ENCODE results near the gene ALOXE3. TPM values are rescaled to one million over a fixed set of nuclear protein-coding genes. Genes with fewer than 3 reads are reported as not detected.

ALOXE3 gene
- total RNA-seq, 4 donors from 2014 or later: not detected

- DNase-seq (ENCODE audit: extremely low spot score): no peak
- H3K27ac ChIP-seq (replicated peaks in 1 of 4): no peak overlapping the region
- intact Hi-C loops (cut with DNase I): loop anchor here (5.0 kb wide), 1 partner anchor 35 kb away; the partner anchor contains the start of gene ALOXE3
- H3K4me1 ChIP-seq: peaks cover 12 to 20% (median 17%) of the 10 kb centered on the region in 4 donors
- TF ChIP-seq, protein P1, sequence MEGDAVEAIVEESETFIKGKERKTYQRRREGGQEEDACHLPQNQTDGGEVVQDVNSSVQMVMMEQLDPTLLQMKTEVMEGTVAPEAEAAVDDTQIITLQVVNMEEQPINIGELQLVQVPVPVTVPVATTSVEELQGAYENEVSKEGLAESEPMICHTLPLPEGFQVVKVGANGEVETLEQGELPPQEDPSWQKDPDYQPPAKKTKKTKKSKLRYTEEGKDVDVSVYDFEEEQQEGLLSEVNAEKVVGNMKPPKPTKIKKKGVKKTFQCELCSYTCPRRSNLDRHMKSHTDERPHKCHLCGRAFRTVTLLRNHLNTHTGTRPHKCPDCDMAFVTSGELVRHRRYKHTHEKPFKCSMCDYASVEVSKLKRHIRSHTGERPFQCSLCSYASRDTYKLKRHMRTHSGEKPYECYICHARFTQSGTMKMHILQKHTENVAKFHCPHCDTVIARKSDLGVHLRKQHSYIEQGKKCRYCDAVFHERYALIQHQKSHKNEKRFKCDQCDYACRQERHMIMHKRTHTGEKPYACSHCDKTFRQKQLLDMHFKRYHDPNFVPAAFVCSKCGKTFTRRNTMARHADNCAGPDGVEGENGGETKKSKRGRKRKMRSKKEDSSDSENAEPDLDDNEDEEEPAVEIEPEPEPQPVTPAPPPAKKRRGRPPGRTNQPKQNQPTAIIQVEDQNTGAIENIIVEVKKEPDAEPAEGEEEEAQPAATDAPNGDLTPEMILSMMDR (IDR thresholded peaks at IDR 0.05): no peak
- TF ChIP-seq EP300 (IDR thresholded peaks at IDR 0.05) (no peak), POLR2AphosphoS5 (IDR thresholded peaks at IDR 0.05) (no peak)
- H3K4me3 ChIP-seq: no peak overlapping the region
- peaks cover 0 to 93% (median 16%) of the 10 kb centered on the region in 4 donors for H3K27me3 ChIP-seq
- WGBS: 90% methylated on average over 10 of the region's 10 CpGs
- no peaks in the 10 kb centered on the region for H3K9me3 ChIP-seq
- H3K36me3 ChIP-seq: no peaks in the 10 kb centered on the region
Measured at GRCh38 chr17:8082292-8082691, 36.0 kb downstream of the ALOXE3 start.

DNA sequence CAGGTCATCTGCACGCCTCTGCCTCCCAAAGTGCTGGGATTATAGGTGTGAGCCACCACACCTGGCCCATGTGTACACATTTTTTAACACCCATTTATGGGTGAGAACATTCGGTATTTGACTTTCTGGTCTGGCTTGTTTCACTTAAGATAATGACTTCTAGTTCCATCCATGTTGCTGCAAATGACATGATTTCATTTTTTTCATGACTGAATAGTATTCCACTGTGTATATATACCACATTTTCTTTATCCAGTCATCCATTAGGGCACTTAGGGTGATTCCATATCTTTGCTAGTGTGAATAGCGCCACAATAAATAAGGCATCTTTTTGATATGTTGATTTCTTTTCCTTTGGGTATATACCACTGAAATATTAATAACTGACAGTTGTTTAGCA lies 36.4 kb downstream of the ALOXE3 start:
- peaks cover 0 to 95% (median 18%) of the 10 kb centered on the region in 4 donors for H3K27me3 ChIP-seq
- 96% methylated on average over 3 of the region's 3 CpGs for WGBS
- intact Hi-C loops (cut with DNase I): loop anchor here (5.0 kb wide), 1 partner anchor 35 kb away; the partner anchor contains the start of gene ALOXE3

GRCh38 chr17:8080799-8081219 lies 37.5 kb downstream of the ALOXE3 start:
- Histone ChIP-seq H3K4me1 (peaks cover 12 to 20% (median 17%) of the 10 kb centered on the region in 4 donors), H3K36me3 (no peaks in the 10 kb centered on the region), H3K4me3 (no peak overlapping the region), H3K9me3 (no peaks in the 10 kb centered on the region), H3K27ac (replicated peaks in 1 of 4) (no peak overlapping the region), H3K27me3 (peaks cover 0 to 98% (median 25%) of the 10 kb centered on the region in 4 donors)
- intact Hi-C loops (cut with DNase I): loop anchor here (5.0 kb wide), 1 partner anchor 36 kb away; the partner anchor contains the start of gene ALOXE3
- TF ChIP-seq EP300 (IDR thresholded peaks at IDR 0.05) (no peak), POLR2AphosphoS5 (IDR thresholded peaks at IDR 0.05) (no peak), POLR2A (IDR thresholded peaks at IDR 0.05; ENCODE audit: low read depth) (no peak)
- TF ChIP-seq, protein P1 (IDR thresholded peaks at IDR 0.05): no peak
- DNase-seq (ENCODE audit: extremely low spot score): no peak
- 70% methylated on average over 15 of the region's 17 CpGs for WGBS

More for the DNA sequence above, 36.4 kb downstream of the ALOXE3 start:
- Histone ChIP-seq H3K4me1 (peaks cover 12 to 20% (median 17%) of the 10 kb centered on the region in 4 donors), H3K4me3 (no peak overlapping the region), H3K36me3 (no peaks in the 10 kb centered on the region), H3K9me3 (no peaks in the 10 kb centered on the region), H3K27ac (replicated peaks in 1 of 4) (no peak overlapping the region)
- no peak for DNase-seq (ENCODE audit: extremely low spot score)
- TF ChIP-seq POLR2AphosphoS5 (IDR thresholded peaks at IDR 0.05): no peak
- TF ChIP-seq, protein P1 (IDR thresholded peaks at IDR 0.05): no peak
- TF ChIP-seq EP300 (IDR thresholded peaks at IDR 0.05): no peak
- TF ChIP-seq POLR2A (IDR thresholded peaks at IDR 0.05; ENCODE audit: low read depth): no peak

DNA sequence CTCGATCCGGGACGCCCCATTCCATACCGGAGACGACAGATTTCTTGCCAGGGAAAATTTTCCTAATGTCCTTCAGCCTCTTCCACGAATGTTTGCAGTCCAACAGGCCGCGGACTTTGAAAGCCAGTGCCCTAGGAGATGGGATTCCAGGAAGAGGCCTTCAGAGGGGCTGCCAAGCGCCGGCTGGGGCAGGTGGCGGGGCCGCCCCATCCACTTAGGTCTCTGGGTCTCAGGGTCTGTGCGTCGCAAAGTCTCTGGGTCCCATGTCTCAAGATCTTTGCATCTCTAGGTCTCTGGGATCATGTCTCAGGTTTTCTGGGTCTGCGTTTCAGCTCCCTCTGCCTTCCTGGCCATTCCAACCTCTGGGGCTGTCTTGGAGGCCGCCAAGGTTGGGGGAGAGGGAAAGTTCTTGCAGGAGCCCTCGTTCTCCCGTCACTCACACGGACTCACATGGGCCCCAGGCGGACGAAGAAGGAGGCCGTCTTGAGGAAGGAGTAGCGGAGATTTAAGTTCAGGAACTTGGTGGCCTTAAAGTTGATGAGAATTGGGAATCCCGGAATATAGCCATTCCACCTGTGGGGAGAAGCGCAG lies 38.0 kb downstream of the ALOXE3 start:
- H3K36me3 ChIP-seq: no peaks in the 10 kb centered on the region
- DNase-seq (ENCODE audit: extremely low spot score): no peak
- H3K4me3 ChIP-seq: peak overlapping the region; percentile 47 to 56 (median 48)
- no peaks in the 10 kb centered on the region for H3K9me3 ChIP-seq
- H3K27ac ChIP-seq (replicated peaks in 1 of 4): no peak overlapping the region
- peaks cover 0 to 98% (median 30%) of the 10 kb centered on the region in 4 donors for H3K27me3 ChIP-seq
- H3K4me1 ChIP-seq: peaks cover 12 to 20% (median 17%) of the 10 kb centered on the region in 4 donors
- TF ChIP-seq POLR2AphosphoS5 (IDR thresholded peaks at IDR 0.05): no peak
- no peak for TF ChIP-seq EP300 (IDR thresholded peaks at IDR 0.05)
- TF ChIP-seq, protein P1 (IDR thresholded peaks at IDR 0.05): no peak
- TF ChIP-seq POLR2A (IDR thresholded peaks at IDR 0.05; ENCODE audit: low read depth): no peak
- 35% methylated on average over 19 of the region's 25 CpGs for WGBS
- intact Hi-C loops (cut with DNase I): loop anchor here (5.0 kb wide), 1 partner anchor 37 kb away; the partner anchor contains the start of gene ALOXE3
